Mesothelial cell of epicardium (in vitro differentiated cells): ENCODE results near the gene SLC22A2. TPM values are rescaled to one million over a fixed set of nuclear protein-coding genes. Genes with fewer than 3 reads are reported as not detected.

Experiments used
- DNase-seq, 2 experiments: peaks; one replicate each; pipeline ENCODE4 v3.0.0; 2021; ENCODE audit warnings: low spot score in 2 of 2; ENCODE audit not compliant: unreplicated experiment in 2 of 2
- H3K27ac Mint-ChIP-seq: 2 replicates; pipeline ENCODE4 v1.8.0; 2021; ENCODE audit warnings: mixed read lengths
- H3K27me3 Mint-ChIP-seq: 2 replicates; pipeline ENCODE4 v1.8.0; 2021; ENCODE audit warnings: low read depth, mixed read lengths
- H3K36me3 Mint-ChIP-seq: 2 replicates; pipeline ENCODE4 v1.8.0; 2021; ENCODE audit warnings: mixed read lengths
- H3K4me1 Mint-ChIP-seq: 2 replicates; pipeline ENCODE4 v1.8.0; 2021; ENCODE audit warnings: mixed read lengths
- H3K4me3 Mint-ChIP-seq: 2 replicates; pipeline ENCODE4 v1.8.0; 2021; ENCODE audit warnings: mild to moderate bottlenecking, moderate library complexity, mixed read lengths
- H3K9me3 Mint-ChIP-seq: 2 replicates; pipeline ENCODE4 v1.8.0; 2021; ENCODE audit warnings: mixed read lengths
- total RNA-seq: library from RNA; stranded (reverse); gene quantifications from 3 replicates; pipeline ENCODE4 v1.2.1, GENCODE V29; 2021
- TF ChIP-seq, protein P1 (sequence below): fragments of 200-600 bp; sonication (generic); IDR thresholded peaks from one replicate; pipeline ENCODE4 v1.5.0; 2021; ENCODE audit warnings: antibody characterized with exemption; ENCODE audit not compliant: unreplicated experiment

SLC22A2 gene
- total RNA-seq, 1 donor from 2014 or later, result 0.07 TPM

DNA sequence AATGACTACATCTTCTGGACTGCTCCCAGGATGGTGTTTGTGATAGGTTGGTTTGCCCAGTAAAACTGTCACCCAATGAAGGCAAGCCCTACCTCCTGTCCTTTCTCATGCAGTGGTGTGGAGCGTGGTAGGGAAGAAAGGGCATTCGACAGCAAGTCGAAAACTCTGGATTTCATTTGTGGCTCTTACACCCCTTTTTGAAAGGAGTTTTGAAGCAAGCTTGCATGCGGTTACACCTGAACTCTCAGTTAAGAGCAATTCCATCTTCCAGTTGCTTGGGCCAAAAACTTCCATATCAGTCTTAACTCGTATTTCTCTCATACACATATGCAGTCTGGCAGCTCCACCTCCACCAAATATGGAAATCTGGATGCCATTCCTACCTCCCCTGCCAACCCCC is 19.7 kb upstream of the SLC22A2 start:
- no peak overlapping the region for H3K27ac Mint-ChIP-seq
- no peak for DNase-seq
- H3K9me3 Mint-ChIP-seq, result peaks cover 8% of the 10 kb centered on the region
- TF ChIP-seq, protein P1, sequence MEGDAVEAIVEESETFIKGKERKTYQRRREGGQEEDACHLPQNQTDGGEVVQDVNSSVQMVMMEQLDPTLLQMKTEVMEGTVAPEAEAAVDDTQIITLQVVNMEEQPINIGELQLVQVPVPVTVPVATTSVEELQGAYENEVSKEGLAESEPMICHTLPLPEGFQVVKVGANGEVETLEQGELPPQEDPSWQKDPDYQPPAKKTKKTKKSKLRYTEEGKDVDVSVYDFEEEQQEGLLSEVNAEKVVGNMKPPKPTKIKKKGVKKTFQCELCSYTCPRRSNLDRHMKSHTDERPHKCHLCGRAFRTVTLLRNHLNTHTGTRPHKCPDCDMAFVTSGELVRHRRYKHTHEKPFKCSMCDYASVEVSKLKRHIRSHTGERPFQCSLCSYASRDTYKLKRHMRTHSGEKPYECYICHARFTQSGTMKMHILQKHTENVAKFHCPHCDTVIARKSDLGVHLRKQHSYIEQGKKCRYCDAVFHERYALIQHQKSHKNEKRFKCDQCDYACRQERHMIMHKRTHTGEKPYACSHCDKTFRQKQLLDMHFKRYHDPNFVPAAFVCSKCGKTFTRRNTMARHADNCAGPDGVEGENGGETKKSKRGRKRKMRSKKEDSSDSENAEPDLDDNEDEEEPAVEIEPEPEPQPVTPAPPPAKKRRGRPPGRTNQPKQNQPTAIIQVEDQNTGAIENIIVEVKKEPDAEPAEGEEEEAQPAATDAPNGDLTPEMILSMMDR, result no peak
- peaks cover 1% of the 10 kb centered on the region for H3K27me3 Mint-ChIP-seq
- no peaks in the 10 kb centered on the region for H3K36me3 Mint-ChIP-seq
- H3K4me3 Mint-ChIP-seq, result no peak overlapping the region
- no peaks in the 10 kb centered on the region for H3K4me1 Mint-ChIP-seq

GRCh38 chr6:160277546-160277945 is 18.9 kb upstream of the SLC22A2 start:
- Mint-ChIP-seq H3K27ac (no peak overlapping the region), H3K4me1 (no peaks in the 10 kb centered on the region), H3K4me3 (no peak overlapping the region), H3K9me3 (peaks cover 8% of the 10 kb centered on the region), H3K36me3 (no peaks in the 10 kb centered on the region), H3K27me3 (peaks cover 1% of the 10 kb centered on the region)
- no peak for DNase-seq
- TF ChIP-seq, protein P1, result no peak

DNA sequence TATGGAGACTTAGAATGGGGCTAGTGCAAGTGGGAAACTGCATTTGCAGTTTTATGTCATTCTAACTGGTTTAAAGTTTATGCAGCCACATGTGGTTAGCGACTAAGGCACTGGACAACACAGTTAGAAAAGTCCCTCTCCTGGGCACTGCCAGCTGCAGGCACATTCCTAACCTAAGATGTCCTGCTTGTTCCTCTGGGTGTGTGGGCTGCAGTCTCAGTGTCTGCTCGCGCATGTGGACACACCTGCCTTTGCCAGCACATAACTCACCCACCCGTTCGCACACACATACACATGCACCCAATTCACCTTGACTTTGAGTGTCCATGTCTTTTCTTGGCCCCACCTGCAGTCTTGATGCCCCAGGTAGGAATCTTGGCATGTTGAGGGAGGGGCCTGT is 18.5 kb upstream of the SLC22A2 start:
- Mint-ChIP-seq H3K4me3 (no peak overlapping the region), H3K4me1 (no peaks in the 10 kb centered on the region), H3K9me3 (peaks cover 8% of the 10 kb centered on the region), H3K27me3 (peaks cover 1% of the 10 kb centered on the region), H3K36me3 (no peaks in the 10 kb centered on the region), H3K27ac (no peak overlapping the region)
- DNase-seq, result no peak
- TF ChIP-seq, protein P1, result no peak

- Mint-ChIP-seq H3K9me3 (peaks cover 8% of the 10 kb centered on the region), H3K4me3 (no peak overlapping the region), H3K27ac (no peak overlapping the region), H3K4me1 (no peaks in the 10 kb centered on the region), H3K36me3 (no peaks in the 10 kb centered on the region), H3K27me3 (peaks cover 1% of the 10 kb centered on the region)
- no peak for DNase-seq
- TF ChIP-seq, protein P1, result no peak
Measured at GRCh38 chr6:160276126-160276525, 17.5 kb upstream of the SLC22A2 start.

DNA sequence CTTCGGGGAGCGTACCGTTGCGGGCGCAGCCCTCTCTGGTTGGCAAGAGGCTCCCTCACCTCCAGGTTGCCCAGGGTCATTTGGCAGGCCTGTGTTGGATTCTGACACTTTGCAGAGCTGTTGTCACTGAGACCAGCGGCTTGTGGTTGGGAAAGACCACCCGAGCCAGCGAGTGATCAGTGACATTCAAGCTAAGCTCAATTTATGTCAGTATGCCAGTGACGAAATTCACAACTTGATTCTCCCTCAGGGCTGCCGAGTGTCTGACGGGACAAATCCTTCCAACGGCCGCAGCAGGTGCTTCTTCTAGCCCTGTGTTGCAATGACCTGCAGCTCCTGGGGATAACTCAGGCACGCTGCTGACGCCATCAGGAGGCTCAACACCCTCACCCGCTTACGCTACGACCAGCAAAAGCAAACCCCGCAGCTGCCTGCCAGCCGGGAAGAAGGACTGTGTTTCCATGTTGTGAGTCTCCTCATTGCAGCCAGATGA is 16.9 kb upstream of the SLC22A2 start:
- Mint-ChIP-seq H3K4me1 (no peaks in the 10 kb centered on the region), H3K27ac (no peak overlapping the region), H3K9me3 (peaks cover 8% of the 10 kb centered on the region), H3K4me3 (no peak overlapping the region), H3K36me3 (no peaks in the 10 kb centered on the region), H3K27me3 (peaks cover 1% of the 10 kb centered on the region)
- no peak for DNase-seq
- TF ChIP-seq, protein P1, result no peak
